Gastroesophageal sphincter (tissue), 4 donors: ENCODE data around the gene DZIP1L. TPM values are rescaled to one million over a fixed set of nuclear protein-coding genes. Genes with fewer than 3 reads are reported as not detected.

Source experiments
- total RNA-seq, 4 donors: library from RNA; depleted of rRNA; stranded (reverse); fragments of >200 nt; gene quantifications; one replicate each; pipeline ENCODE4 v1.1.0, GENCODE V29; 2016

Gene DZIP1L
- total RNA-seq, 4 donors from 2014 or later: 5.3 to 47.9 (median 18.6) TPM

Other genes with a start within 250 kb of the DZIP1L start
- gene CLDN18, start 105.4 kb downstream of the DZIP1L start, total RNA-seq: not detected
- under 1 TPM in 1 of 4 donors, not detected in 3; 0.46 TPM for gene A4GNT, start 16.8 kb upstream of the DZIP1L start, total RNA-seq
- gene DBR1, start 59.3 kb upstream of the DZIP1L start, total RNA-seq: 10 to 100 TPM; 11.2 to 16.4 (median 14.2) TPM
- gene ARMC8, start 71.7 kb upstream of the DZIP1L start, total RNA-seq: 100 to 1,000 TPM in 2 of 4 donors, 10 to 100 TPM in 2; 76.0 to 102 (median 91.6) TPM
- under 1 TPM in 2 of 4 donors, not detected in 2; 0.47 to 0.54 TPM for gene NME9, start 214.2 kb upstream of the DZIP1L start, total RNA-seq
- 10 to 100 TPM; 31.8 to 58.1 (median 51.8) TPM for gene MRAS, start 233.0 kb upstream of the DZIP1L start, total RNA-seq